Measurements from ENCODE around the gene FLYWCH1.

FLYWCH1 gene

GRCh38 chr16:2955438-2955778 lies 43.7 kb downstream of the FLYWCH1 start:
- H3K9me3 ChIP-seq (ENCODE audit: insufficient read depth, low read length, severe bottlenecking): no peaks in the 10 kb centered on the region
- H3K79me2 ChIP-seq (ENCODE audit: insufficient read depth, low read length): no peaks in the 10 kb centered on the region
- no peaks in the 10 kb centered on the region for H3K4me1 ChIP-seq (ENCODE audit: insufficient read depth, low read length)
- DNase-seq (no peak), ATAC-seq (ENCODE audit: insufficient read depth, low read depth) (no peak)
- no peak overlapping the region for H2AFZ ChIP-seq (ENCODE audit: low read depth, low read length)
- no peaks in the 10 kb centered on the region for H3K27me3 ChIP-seq (ENCODE audit: insufficient read depth, low read length, poor library complexity)
- H3K9ac ChIP-seq (ENCODE audit: low read depth, low read length): no peak overlapping the region
- no peak overlapping the region for H3K4me3 ChIP-seq (ENCODE audit: low read depth in 1 of 2, low read length in 2 of 2)
- no peaks in the 10 kb centered on the region for H3K36me3 ChIP-seq (ENCODE audit: insufficient read depth, low read length)
- H3K4me2 ChIP-seq (ENCODE audit: insufficient read depth, low read length): no peak overlapping the region
- H3K27ac ChIP-seq (ENCODE audit: low read length): no peak overlapping the region
- TF ChIP-seq, protein P1, sequence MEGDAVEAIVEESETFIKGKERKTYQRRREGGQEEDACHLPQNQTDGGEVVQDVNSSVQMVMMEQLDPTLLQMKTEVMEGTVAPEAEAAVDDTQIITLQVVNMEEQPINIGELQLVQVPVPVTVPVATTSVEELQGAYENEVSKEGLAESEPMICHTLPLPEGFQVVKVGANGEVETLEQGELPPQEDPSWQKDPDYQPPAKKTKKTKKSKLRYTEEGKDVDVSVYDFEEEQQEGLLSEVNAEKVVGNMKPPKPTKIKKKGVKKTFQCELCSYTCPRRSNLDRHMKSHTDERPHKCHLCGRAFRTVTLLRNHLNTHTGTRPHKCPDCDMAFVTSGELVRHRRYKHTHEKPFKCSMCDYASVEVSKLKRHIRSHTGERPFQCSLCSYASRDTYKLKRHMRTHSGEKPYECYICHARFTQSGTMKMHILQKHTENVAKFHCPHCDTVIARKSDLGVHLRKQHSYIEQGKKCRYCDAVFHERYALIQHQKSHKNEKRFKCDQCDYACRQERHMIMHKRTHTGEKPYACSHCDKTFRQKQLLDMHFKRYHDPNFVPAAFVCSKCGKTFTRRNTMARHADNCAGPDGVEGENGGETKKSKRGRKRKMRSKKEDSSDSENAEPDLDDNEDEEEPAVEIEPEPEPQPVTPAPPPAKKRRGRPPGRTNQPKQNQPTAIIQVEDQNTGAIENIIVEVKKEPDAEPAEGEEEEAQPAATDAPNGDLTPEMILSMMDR (IDR thresholded peaks at IDR 0.05; ENCODE audit: borderline replicate concordance, extremely low read depth, low read length, poor library complexity, severe bottlenecking): no peak
- TF ChIP-seq EZH2 (IDR thresholded peaks at IDR 0.05; ENCODE audit: borderline replicate concordance, low read depth, low read length, severe bottlenecking): no peak
- no peaks in the 10 kb centered on the region; the same call in 1 of the 2 replicates for H4K20me1 ChIP-seq (ENCODE audit: insufficient read depth, low read length)

- no peak overlapping the region for H3K9ac ChIP-seq (ENCODE audit: low read depth, low read length)
- H3K4me3 ChIP-seq (ENCODE audit: low read depth in 1 of 2, low read length in 2 of 2): no peak overlapping the region
- H3K4me1 ChIP-seq (ENCODE audit: insufficient read depth, low read length): no peaks in the 10 kb centered on the region
- no peaks in the 10 kb centered on the region; the same call in 1 of the 2 replicates for H4K20me1 ChIP-seq (ENCODE audit: insufficient read depth, low read length)
- H3K79me2 ChIP-seq (ENCODE audit: insufficient read depth, low read length): no peaks in the 10 kb centered on the region
- DNase-seq (no peak), ATAC-seq (ENCODE audit: insufficient read depth, low read depth) (no peak)
- H3K4me2 ChIP-seq (ENCODE audit: insufficient read depth, low read length): no peak overlapping the region
- H3K36me3 ChIP-seq (ENCODE audit: insufficient read depth, low read length): no peaks in the 10 kb centered on the region
- no peak for TF ChIP-seq EZH2 (IDR thresholded peaks at IDR 0.05; ENCODE audit: borderline replicate concordance, low read depth, low read length, severe bottlenecking)
- TF ChIP-seq, protein P1 (IDR thresholded peaks at IDR 0.05; ENCODE audit: borderline replicate concordance, extremely low read depth, low read length, poor library complexity, severe bottlenecking): no peak
- H2AFZ ChIP-seq (ENCODE audit: low read depth, low read length): no peak overlapping the region
- H3K27ac ChIP-seq (ENCODE audit: low read length): no peak overlapping the region
- no peaks in the 10 kb centered on the region for H3K9me3 ChIP-seq (ENCODE audit: insufficient read depth, low read length, severe bottlenecking)
- H3K27me3 ChIP-seq (ENCODE audit: insufficient read depth, low read length, poor library complexity): no peaks in the 10 kb centered on the region
Measured at GRCh38 chr16:2955779-2956578, 44.2 kb downstream of the FLYWCH1 start.

- DNase-seq: no peak
- Histone ChIP-seq H4K20me1 (ENCODE audit: insufficient read depth, low read length) (no peaks in the 10 kb centered on the region; the same call in 1 of the 2 replicates), H3K4me1 (ENCODE audit: insufficient read depth, low read length) (no peaks in the 10 kb centered on the region), H3K4me3 (ENCODE audit: low read depth in 1 of 2, low read length in 2 of 2) (no peak overlapping the region), H3K4me2 (ENCODE audit: insufficient read depth, low read length) (no peak overlapping the region), H3K79me2 (ENCODE audit: insufficient read depth, low read length) (no peaks in the 10 kb centered on the region), H2AFZ (ENCODE audit: low read depth, low read length) (no peak overlapping the region), H3K27ac (ENCODE audit: low read length) (no peak overlapping the region), H3K36me3 (ENCODE audit: insufficient read depth, low read length) (no peaks in the 10 kb centered on the region), H3K9me3 (ENCODE audit: insufficient read depth, low read length, severe bottlenecking) (no peaks in the 10 kb centered on the region), H3K9ac (ENCODE audit: low read depth, low read length) (no peak overlapping the region), H3K27me3 (ENCODE audit: insufficient read depth, low read length, poor library complexity) (no peaks in the 10 kb centered on the region)
- TF ChIP-seq EZH2 (IDR thresholded peaks at IDR 0.05; ENCODE audit: borderline replicate concordance, low read depth, low read length, severe bottlenecking): no peak
- TF ChIP-seq, protein P1 (IDR thresholded peaks at IDR 0.05; ENCODE audit: borderline replicate concordance, extremely low read depth, low read length, poor library complexity, severe bottlenecking): no peak
- ATAC-seq (ENCODE audit: insufficient read depth, low read depth): no peak
Measured at GRCh38 chr16:2956579-2956956, 44.8 kb downstream of the FLYWCH1 start.

Measured in DND-41 (cell line).